SU-DHL-6 (cell line): ENCODE measurements around the gene CRYGN.

Source experiments
- CTCF ChIP-seq: fragments of 200-600 bp; sonication (generic); IDR thresholded peaks from one replicate; pipeline ENCODE4 v1.5.1; 2017; ENCODE audit warnings: antibody characterized with exemption, mild to moderate bottlenecking, low read length, moderate library complexity; ENCODE audit not compliant: insufficient read depth, poor library complexity, severe bottlenecking
- EZH2phosphoT487 ChIP-seq: fragments of 200-600 bp; sonication (generic), shearing (Covaris generic); conservative IDR thresholded peaks from 2 replicates; pipeline ENCODE4 v1.6.1; 2018; ENCODE audit warnings: mild to moderate bottlenecking, antibody characterized with exemption, low read length, moderate library complexity, mixed read lengths

DNA sequence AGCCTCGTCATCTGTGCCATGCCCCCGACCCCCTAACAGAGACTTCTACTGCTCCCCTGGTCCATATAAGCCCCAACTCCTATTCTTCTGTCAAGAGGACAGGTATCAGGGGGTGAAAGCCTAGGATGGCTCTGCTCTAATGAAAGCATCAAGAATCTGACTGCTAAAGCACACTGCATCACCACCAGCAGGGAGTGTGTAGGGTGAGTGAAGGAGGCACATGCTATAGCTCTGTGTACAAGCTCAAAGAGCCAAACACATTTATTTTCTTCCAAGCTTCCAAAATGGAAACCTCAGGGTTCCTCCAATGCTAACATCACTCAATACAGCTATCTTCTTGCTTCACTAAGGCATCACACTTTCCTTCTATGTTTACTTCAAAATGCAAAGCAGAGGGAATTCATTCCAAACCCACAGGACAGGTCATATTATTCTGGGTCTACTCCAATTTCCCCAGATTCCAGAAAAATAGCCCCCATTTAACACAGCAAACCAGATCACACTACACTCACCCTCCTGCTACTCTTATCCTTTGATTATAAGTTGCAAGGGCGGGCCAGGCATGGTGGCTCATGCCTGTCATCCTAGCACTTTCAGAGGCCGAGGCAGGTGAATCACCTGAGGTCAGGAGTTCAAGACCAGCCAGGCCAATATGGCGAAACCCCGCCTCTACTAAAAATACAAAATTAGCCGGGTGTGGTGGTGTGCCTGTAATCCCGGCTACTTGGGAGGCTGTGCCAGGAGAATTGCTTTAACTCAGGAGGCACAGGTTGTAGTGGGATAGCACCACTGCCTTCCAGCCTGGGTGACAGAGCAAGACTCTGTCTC lies 43.2 kb upstream of the CRYGN start:
- no peak for TF ChIP-seq CTCF
- no peak for TF ChIP-seq EZH2phosphoT487
